Tibial nerve (tissue), 4 donors: ENCODE measurements around the gene SLC44A5.

Experiments used
- CTCF ChIP-seq, 5 experiments: fragments of 200-600 bp in 3 of 5; fragments of 450-650 bp in 2 of 5; sonication (generic) in 3 of 5; IDR thresholded peaks; one replicate each; pipeline ENCODE4 v1.5.1; 2016 to 2019; ENCODE audit warnings: antibody characterized with exemption in 5 of 5, mild to moderate bottlenecking in 3 of 5, moderate library complexity in 2 of 5
- EP300 ChIP-seq, 2 donors: sonication (generic); formaldehyde crosslinking; IDR thresholded peaks; one replicate each; pipeline ENCODE4 v1.6.1; 2017; ENCODE audit warnings: antibody characterized with exemption in 2 of 2, mild to moderate bottlenecking in 1 of 2

GRCh38 chr1:75430526-75430925 lies 180.4 kb downstream of the SLC44A5 start:
- TF ChIP-seq CTCF (IDR thresholded peaks at IDR 0.05) = no peak
- TF ChIP-seq EP300 (IDR thresholded peaks at IDR 0.05) = no peak
